Left ventricle myocardium inferior (tissue), 1 donor: ENCODE data around the gene GPRASP3. TPM values are rescaled to one million over a fixed set of nuclear protein-coding genes. Genes with fewer than 3 reads are reported as not detected.

ENCODE experiments used
- DNase-seq: peaks from one replicate; pipeline ENCODE4 v3.0.0-alpha.2; 2020
- H3K27ac ChIP-seq: fragments of 200-600 bp; replicated peaks from 2 replicates; pipeline ENCODE4 v1.8.0; 2021
- H3K27me3 ChIP-seq: fragments of 200-600 bp; 2 replicates; pipeline ENCODE4 v1.8.0; 2021; ENCODE audit warnings: low read depth
- H3K36me3 ChIP-seq: fragments of 200-600 bp; 2 replicates; pipeline ENCODE4 v1.8.0; 2021
- H3K4me1 ChIP-seq: fragments of 200-600 bp; 2 replicates; pipeline ENCODE4 v1.8.0; 2021
- H3K4me3 ChIP-seq: fragments of 200-600 bp; 2 replicates; pipeline ENCODE4 v1.8.0; 2021; ENCODE audit warnings: mild to moderate bottlenecking, moderate library complexity
- H3K9me3 ChIP-seq: fragments of 200-600 bp; replicated peaks from 2 replicates; pipeline ENCODE4 v1.8.0; 2021
- CTCF ChIP-seq: fragments of 200-600 bp; IDR thresholded peaks from 2 replicates; pipeline ENCODE4 v1.8.0; 2021; ENCODE audit warnings: antibody characterized with exemption, mild to moderate bottlenecking, borderline replicate concordance
- intact Hi-C: fragments of 100-400 bp; cut with micrococcal nuclease; formaldehyde crosslinking; loops from one replicate; pipeline ENCODE4 v1.11.0; 2022
- total RNA-seq: library from RNA; stranded (reverse); fragmentation: NEBNext Ultra II Directional; extraction: Animal tissue kit (Norgen Biotek cat#: 25700); gene quantifications from one replicate; pipeline ENCODE4 v1.2.1, GENCODE V29; 2021
- donor health status: DM: no; HTN: yes; CAD: no; lungs with severe emphysema.

Gene GPRASP3
- total RNA-seq, 1 donor from 2014 or later = 4.8 TPM

DNA sequence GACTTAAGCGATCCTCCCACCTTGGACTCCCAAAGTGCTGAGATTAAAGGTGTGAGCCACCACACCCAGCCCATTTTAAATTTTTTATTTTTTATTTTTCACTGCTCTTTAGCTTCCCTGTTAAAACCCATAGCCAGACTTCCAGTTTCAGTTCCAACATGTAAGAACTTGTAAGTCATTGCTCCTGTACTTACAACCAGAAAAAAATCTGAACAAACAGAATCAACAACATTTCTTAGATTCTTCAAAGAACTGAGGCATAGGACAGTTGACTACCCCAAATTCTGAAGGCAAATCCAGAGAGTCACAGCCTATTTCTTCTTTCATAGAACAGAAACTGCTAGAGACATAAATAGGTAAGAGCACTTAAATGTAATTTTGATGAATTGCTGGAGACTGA lies 8.1 kb downstream of the GPRASP3 start:
- intact Hi-C loops = no loop called here
- no peaks in the 10 kb centered on the region for H3K9me3 ChIP-seq
- no peak overlapping the region for H3K27ac ChIP-seq
- no peaks in the 10 kb centered on the region for H3K36me3 ChIP-seq
- no peak for TF ChIP-seq CTCF
- DNase-seq = no peak
- H3K4me3 ChIP-seq = no peak overlapping the region
- H3K4me1 ChIP-seq = no peaks in the 10 kb centered on the region
- H3K27me3 ChIP-seq = no peaks in the 10 kb centered on the region

DNA sequence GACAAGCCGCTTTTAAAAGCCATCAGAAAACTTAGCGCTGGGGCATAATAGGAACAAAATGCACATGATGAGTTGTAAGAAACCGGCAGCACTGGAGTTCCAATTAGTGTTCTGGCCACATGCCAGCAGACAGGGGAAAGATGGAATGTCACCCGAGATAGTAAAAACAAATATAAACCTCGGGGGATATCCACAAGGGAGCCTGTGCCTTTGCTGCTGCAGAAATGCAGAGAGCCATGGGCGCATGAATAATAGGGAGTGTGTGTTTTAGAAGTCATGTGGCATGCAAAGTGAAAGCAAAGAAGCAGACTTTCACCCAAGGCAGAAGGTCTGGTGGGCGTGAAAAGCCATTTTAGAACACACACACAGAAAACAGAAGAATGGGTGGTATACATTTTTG lies 19.1 kb downstream of the GPRASP3 start:
- Histone ChIP-seq H3K27me3 (no peaks in the 10 kb centered on the region), H3K9me3 (no peaks in the 10 kb centered on the region), H3K27ac (no peak overlapping the region), H3K4me1 (no peaks in the 10 kb centered on the region), H3K4me3 (no peak overlapping the region), H3K36me3 (no peaks in the 10 kb centered on the region)
- DNase-seq = no peak
- intact Hi-C loops = no loop called here
- no peak for TF ChIP-seq CTCF

DNA sequence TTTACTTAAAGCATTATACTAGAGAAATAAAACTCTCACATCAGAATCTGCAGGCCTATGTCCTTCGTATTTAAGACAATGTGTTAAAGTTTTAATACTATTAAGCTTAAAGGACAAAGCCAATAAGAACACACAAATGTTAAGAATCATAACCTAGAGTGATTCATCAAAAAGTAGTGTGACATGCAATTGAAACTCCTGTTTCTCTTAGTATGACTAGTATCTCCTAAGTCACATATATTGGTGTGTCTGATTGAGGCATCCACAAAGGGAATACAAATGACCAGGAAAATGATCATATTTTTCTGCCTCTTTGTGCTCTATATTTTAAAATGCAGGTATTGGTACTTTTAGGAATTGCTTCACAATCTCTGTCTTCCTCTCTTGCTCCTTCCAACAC lies 23.8 kb downstream of the GPRASP3 start:
- intact Hi-C loops = no loop called here
- no peak for DNase-seq
- Histone ChIP-seq H3K4me1 (no peaks in the 10 kb centered on the region), H3K9me3 (no peaks in the 10 kb centered on the region), H3K4me3 (no peak overlapping the region), H3K36me3 (no peaks in the 10 kb centered on the region), H3K27me3 (no peaks in the 10 kb centered on the region), H3K27ac (no peak overlapping the region)
- TF ChIP-seq CTCF = no peak

DNA sequence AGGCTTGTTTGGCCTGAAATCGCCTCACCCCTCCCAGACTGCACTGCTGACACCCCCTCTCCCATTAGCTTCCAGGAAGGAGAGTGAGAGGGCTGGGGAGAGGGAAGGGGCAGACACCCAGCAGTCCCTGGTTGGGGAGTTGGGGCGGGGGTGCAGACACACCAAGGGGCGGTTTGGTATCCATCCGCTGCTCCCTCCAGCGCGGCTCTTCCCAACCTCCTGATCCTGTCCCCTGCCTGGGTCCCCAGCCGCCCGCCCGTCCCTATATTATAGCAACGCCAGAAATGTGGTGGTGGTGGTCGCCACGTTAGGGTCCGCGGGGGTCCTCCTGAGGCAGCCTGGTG lies 24.9 kb downstream of the GPRASP3 start:
- intact Hi-C loops = no loop called here
- Histone ChIP-seq H3K27me3 (no peaks in the 10 kb centered on the region), H3K9me3 (no peaks in the 10 kb centered on the region), H3K36me3 (no peaks in the 10 kb centered on the region), H3K4me3 (peak overlapping the region; percentile 73), H3K27ac (no peak overlapping the region), H3K4me1 (no peaks in the 10 kb centered on the region)
- no peak for TF ChIP-seq CTCF
- no peak for DNase-seq

GRCh38 chrX:102745857-102746584 lies 25.5 kb downstream of the GPRASP3 start:
- TF ChIP-seq CTCF = no peak
- Histone ChIP-seq H3K4me3 (peak overlapping the region; percentile 73), H3K36me3 (no peaks in the 10 kb centered on the region), H3K27ac (no peak overlapping the region), H3K4me1 (no peaks in the 10 kb centered on the region), H3K9me3 (no peaks in the 10 kb centered on the region), H3K27me3 (no peaks in the 10 kb centered on the region)
- DNase-seq = peak; percentile 26
- intact Hi-C loops = no loop called here
